ENCODE data around the gene SLC2A1.

Gene SLC2A1

DNA sequence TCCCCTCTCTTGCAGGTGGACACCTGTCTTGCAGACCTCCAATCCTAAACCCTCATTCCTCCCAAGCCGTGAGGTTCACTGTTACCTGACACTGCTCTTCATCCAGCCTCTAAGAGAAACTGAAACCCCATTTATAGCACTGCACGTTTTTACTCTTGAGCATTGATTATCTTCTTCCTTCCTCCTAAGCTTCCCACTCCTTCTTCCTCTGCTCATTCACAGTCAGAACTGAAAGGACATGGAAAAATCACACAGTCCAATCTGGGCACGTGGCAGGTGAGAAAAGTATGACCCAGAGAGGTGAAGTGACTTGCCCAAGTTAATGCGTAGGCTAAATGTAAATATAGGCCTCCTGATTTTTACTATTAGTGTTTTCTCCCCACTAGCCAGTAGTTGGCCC, 43.4 kb upstream of the SLC2A1 start:
- in situ Hi-C loops (cut with HindIII; ENCODE audit: low sequenced_read_pairs) = no loop called here
- no peak for DNase-seq (ENCODE audit: low read depth)
- no peak overlapping the region for H3K4me3 ChIP-seq (ENCODE audit: low read depth, low read length)
- TF ChIP-seq, protein P1, sequence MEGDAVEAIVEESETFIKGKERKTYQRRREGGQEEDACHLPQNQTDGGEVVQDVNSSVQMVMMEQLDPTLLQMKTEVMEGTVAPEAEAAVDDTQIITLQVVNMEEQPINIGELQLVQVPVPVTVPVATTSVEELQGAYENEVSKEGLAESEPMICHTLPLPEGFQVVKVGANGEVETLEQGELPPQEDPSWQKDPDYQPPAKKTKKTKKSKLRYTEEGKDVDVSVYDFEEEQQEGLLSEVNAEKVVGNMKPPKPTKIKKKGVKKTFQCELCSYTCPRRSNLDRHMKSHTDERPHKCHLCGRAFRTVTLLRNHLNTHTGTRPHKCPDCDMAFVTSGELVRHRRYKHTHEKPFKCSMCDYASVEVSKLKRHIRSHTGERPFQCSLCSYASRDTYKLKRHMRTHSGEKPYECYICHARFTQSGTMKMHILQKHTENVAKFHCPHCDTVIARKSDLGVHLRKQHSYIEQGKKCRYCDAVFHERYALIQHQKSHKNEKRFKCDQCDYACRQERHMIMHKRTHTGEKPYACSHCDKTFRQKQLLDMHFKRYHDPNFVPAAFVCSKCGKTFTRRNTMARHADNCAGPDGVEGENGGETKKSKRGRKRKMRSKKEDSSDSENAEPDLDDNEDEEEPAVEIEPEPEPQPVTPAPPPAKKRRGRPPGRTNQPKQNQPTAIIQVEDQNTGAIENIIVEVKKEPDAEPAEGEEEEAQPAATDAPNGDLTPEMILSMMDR (IDR thresholded peaks at IDR 0.05; ENCODE audit: low read depth, low read length, missing control alignments) = no peak

GRCh38 chr1:43001434-43001833, 42.8 kb upstream of the SLC2A1 start:
- TF ChIP-seq, protein P1 (IDR thresholded peaks at IDR 0.05; ENCODE audit: low read depth, low read length, missing control alignments) = no peak
- in situ Hi-C loops (cut with HindIII; ENCODE audit: low sequenced_read_pairs) = no loop called here
- H3K4me3 ChIP-seq (ENCODE audit: low read depth, low read length) = no peak overlapping the region
- DNase-seq (ENCODE audit: low read depth) = no peak

DNA sequence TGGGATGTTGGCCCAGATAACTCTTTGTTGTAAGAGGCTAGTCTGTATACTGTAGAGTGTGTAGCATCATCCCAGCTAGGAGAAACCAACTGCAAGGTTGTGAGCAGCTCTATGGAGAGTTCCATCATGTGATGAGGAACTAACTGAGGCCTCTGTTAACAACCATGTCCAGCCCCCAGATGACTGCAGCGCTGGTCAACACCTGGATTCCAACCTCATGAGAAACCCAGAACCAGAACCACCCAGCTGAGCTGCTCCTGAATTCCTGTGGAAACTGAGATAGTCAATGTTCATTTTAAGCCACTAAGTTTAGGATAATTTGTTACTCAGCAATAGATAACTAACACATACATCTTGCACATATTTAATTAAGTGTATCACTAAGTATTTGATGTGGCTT, 41.6 kb upstream of the SLC2A1 start:
- DNase-seq (ENCODE audit: low read depth) = no peak
- in situ Hi-C loops (cut with HindIII; ENCODE audit: low sequenced_read_pairs) = no loop called here
- no peak overlapping the region for H3K4me3 ChIP-seq (ENCODE audit: low read depth, low read length)
- TF ChIP-seq, protein P1 (IDR thresholded peaks at IDR 0.05; ENCODE audit: low read depth, low read length, missing control alignments) = no peak

DNA sequence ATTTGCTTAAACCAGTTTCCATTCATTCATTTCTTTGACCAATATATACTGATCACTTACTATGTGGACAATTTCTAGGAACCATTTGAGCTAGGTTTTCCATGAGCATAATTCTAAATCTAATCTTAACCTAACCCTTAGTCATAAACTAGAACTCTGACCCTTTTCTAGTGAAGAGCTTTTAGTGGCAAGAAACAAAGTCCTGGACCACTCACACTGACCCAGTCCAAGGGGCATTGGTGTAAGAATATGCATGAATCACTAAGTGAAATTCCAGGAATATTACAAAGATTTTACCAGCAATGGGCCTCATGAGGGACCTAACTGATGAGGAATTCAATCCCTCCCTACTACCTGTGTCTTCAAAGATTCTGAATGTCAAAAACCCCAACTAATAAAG, 40.6 kb upstream of the SLC2A1 start:
- in situ Hi-C loops (cut with HindIII; ENCODE audit: low sequenced_read_pairs) = no loop called here
- DNase-seq (ENCODE audit: low read depth) = no peak
- TF ChIP-seq, protein P1 (IDR thresholded peaks at IDR 0.05; ENCODE audit: low read depth, low read length, missing control alignments) = no peak
- H3K4me3 ChIP-seq (ENCODE audit: low read depth, low read length) = no peak overlapping the region

DNA sequence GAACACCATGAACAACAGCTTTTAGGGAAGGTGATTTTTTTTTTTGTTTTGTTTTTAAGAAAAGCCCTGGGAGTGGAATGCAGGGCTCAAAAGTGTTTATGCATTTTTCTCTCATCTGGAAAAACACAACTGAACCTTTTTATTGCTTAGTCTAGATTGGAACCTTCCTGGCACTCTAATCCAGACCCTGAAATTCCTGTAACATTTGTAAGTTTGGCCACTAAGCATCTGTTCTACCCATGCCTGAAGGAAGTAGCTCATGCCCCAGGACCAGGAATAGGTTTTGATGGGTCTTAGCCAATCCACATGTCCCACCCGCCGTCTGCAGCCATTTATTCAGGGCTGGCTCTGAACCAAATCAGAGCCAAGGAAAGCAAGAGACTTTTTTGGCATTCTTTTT, 39.7 kb upstream of the SLC2A1 start:
- in situ Hi-C loops (cut with HindIII; ENCODE audit: low sequenced_read_pairs) = no loop called here
- peak; percentile 9 for DNase-seq (ENCODE audit: low read depth)
- TF ChIP-seq, protein P1 (IDR thresholded peaks at IDR 0.05; ENCODE audit: low read depth, low read length, missing control alignments) = no peak
- no peak overlapping the region for H3K4me3 ChIP-seq (ENCODE audit: low read depth, low read length)

DNA sequence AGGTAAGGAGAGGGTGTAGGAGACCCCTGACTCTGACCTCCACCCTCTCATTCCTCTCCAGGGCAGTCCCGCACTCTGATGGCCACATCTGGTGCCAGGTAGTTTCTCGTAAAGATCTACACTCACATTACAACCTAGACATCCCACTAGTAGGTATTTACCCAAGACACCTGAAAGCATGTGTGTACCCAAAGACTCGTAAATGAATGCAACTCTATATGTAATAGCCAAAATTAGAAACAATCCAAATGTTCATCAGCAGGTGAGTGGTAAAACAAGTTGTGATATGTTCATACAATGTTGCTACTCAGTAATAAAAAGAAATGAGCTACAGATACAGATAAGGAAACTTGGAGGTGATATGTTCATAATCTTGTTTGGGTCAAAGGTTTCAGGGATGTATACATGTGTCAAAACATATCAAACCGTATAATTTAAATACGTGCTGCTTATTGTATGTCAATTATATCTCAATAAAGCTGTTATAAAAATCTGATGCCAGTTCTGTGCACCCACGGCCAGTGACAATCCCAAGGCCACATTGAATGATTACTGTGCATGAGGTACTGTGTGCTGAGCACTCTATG, 37.8 kb upstream of the SLC2A1 start:
- TF ChIP-seq, protein P1 (IDR thresholded peaks at IDR 0.05; ENCODE audit: low read depth, low read length, missing control alignments) = no peak
- in situ Hi-C loops (cut with HindIII; ENCODE audit: low sequenced_read_pairs) = no loop called here

More for the DNA sequence above, 37.8 kb upstream of the SLC2A1 start:
- no peak overlapping the region for H3K4me3 ChIP-seq (ENCODE audit: low read depth, low read length)
- no peak for DNase-seq (ENCODE audit: low read depth)

All from astrocyte of the cerebellum (primary cell).